Stomach (tissue), 9 donors: ENCODE data around the gene PGA4. TPM values are rescaled to one million over a fixed set of nuclear protein-coding genes. Genes with fewer than 3 reads are reported as not detected.
"Not testable (repeated sequence)": the region's sequence is repeated elsewhere in the genome, so short reads cannot be mapped to it uniquely, and the experiment has no call there.

ENCODE experiments used
- DNase-seq, 2 donors: peaks; one replicate each; pipeline versions ENCODE4 v3.0.0 to v3.0.0-alpha.2; 2013 to 2019
- H3K27ac ChIP-seq, 5 donors: fragments of 200-600 bp in 4 of 5; sonication (generic) in 4 of 5; one replicate each; pipeline ENCODE4 v1.5.1; 2013 to 2019; ENCODE audit warnings: mild to moderate bottlenecking in 1 of 5, moderate library complexity in 1 of 5
- H3K27me3 ChIP-seq, 3 donors: fragments of 200-600 bp; sonication (generic); one replicate each; pipeline ENCODE4 v1.5.1; 2017 to 2019; ENCODE audit warnings: mixed run types in 1 of 3
- H3K36me3 ChIP-seq, 4 donors: fragments of 200-600 bp; sonication (generic); 1 replicate in 3 of 4; 2 replicates in 1 of 4; pipeline ENCODE4 v1.5.1; 2016 to 2019
- H3K4me1 ChIP-seq, 4 donors: fragments of 200-600 bp; sonication (generic); one replicate each; pipeline ENCODE4 v1.5.1; 2016 to 2019
- H3K4me3 ChIP-seq, 4 donors: fragments of 200-600 bp; sonication (generic) in 3 of 4; one replicate each; pipeline ENCODE4 v1.5.1; 2016 to 2019; ENCODE audit warnings: mild to moderate bottlenecking in 1 of 4
- H3K9me3 ChIP-seq, 4 donors: fragments of 200-600 bp; sonication (generic); one replicate each; pipeline ENCODE4 v1.5.1; 2016 to 2019
- EP300 ChIP-seq: sonication (generic); formaldehyde crosslinking; IDR thresholded peaks from one replicate; pipeline ENCODE4 v1.6.1; 2017; ENCODE audit warnings: antibody characterized with exemption
- POLR2A ChIP-seq, 4 donors: fragments of 450-650 bp; IDR thresholded peaks; one replicate each; pipeline ENCODE4 v1.6.1; 2016; ENCODE audit warnings: antibody characterized with exemption in 4 of 4, control low read depth in 2 of 4, mild to moderate bottlenecking in 1 of 4, moderate library complexity in 1 of 4
- POLR2AphosphoS5 ChIP-seq, 3 donors: sonication (generic); formaldehyde crosslinking; IDR thresholded peaks; one replicate each; pipeline ENCODE4 v1.6.1; 2016; ENCODE audit warnings: antibody characterized with exemption in 3 of 3
- WGBS, 5 donors: extraction: QIAGEN DNeasy Blood & Tissue Kit in 3 of 5; methylation state at CpG; one replicate each; pipeline versions ENCODE4 v1.1.5 to v1.1.7; 2013 to 2018; 5-methylcytosine and 5-hydroxymethylcytosine counted together
- intact Hi-C: fragments of 100-400 bp; cut with DNase I; formaldehyde crosslinking; loops from one replicate; pipeline ENCODE4 v1.15.1; 2023; ENCODE audit warnings: low total_unique reads
- polyA plus RNA-seq, 3 donors: library from polyadenylated mRNA; stranded (reverse); fragments of 200-250 nt; gene quantifications; one replicate each; pipeline ENCODE4 v1.2.3, GENCODE V29; 2013
- total RNA-seq, 5 donors: library from RNA; depleted of rRNA; stranded (reverse); fragments of >200 nt; gene quantifications; one replicate each; pipeline versions ENCODE4 v1.1.0 to v1.2.3, GENCODE V29; 2014 to 2016
- TF ChIP-seq, protein P1 (sequence below), 7 experiments: fragments of 450-650 bp in 4 of 7; fragments of 200-600 bp in 3 of 7; sonication (generic) in 3 of 7; IDR thresholded peaks; one replicate each; pipeline ENCODE4 v1.5.1; 2016 to 2019; ENCODE audit warnings: antibody characterized with exemption in 7 of 7, control low read depth in 2 of 7, mild to moderate bottlenecking in 1 of 7
- donor health status: healthy with polysubstance abuse.
- donor health status: Bipolar disorder and iron deficiency.
- donor health status: healthy.

Gene PGA4
- total and polyA plus RNA-seq, 8 donors = 386 to 107,207 (median 16,893) TPM

DNA sequence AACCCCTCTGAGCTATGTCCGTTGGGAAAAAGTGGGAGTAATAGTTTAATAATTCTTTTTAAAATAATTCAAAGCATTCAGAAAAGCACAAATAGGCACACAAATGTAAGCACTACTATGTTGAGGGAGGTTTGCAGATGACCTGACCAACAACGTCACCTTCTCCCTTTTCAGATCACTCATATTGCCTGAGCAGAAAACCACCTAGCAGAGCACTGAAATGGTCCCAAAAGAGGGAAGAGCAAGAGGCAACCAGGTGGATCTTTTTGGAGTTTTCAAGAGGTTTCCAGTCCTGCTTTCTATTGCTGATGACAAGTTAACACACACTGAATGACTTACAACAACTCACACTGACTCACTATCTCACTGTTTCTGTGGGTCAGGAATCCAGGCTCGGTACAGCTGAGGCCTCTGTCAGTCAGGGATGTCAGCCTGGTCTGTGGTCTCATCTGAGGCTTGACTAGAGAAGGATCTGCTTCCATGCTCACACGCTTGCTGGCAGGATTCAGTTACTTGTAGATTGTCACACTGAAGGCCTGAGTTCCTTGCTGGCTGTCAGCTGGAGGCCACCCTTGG is 23.1 kb upstream of the PGA4 start:
- WGBS, 5 donors = 74 to 90% (median 84%) methylated on average over 4 of the region's 4 CpGs
- intact Hi-C loops = no loop called here
- no peak for DNase-seq
- H3K27ac ChIP-seq = peak overlapping the region; percentile 38 to 47 (median 40)
- no peak for TF ChIP-seq EP300
- TF ChIP-seq, protein P1, sequence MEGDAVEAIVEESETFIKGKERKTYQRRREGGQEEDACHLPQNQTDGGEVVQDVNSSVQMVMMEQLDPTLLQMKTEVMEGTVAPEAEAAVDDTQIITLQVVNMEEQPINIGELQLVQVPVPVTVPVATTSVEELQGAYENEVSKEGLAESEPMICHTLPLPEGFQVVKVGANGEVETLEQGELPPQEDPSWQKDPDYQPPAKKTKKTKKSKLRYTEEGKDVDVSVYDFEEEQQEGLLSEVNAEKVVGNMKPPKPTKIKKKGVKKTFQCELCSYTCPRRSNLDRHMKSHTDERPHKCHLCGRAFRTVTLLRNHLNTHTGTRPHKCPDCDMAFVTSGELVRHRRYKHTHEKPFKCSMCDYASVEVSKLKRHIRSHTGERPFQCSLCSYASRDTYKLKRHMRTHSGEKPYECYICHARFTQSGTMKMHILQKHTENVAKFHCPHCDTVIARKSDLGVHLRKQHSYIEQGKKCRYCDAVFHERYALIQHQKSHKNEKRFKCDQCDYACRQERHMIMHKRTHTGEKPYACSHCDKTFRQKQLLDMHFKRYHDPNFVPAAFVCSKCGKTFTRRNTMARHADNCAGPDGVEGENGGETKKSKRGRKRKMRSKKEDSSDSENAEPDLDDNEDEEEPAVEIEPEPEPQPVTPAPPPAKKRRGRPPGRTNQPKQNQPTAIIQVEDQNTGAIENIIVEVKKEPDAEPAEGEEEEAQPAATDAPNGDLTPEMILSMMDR (IDR thresholded peaks at IDR 0.05) = no peak
- H3K36me3 ChIP-seq = no peaks in the 10 kb centered on the region
- H3K9me3 ChIP-seq = peaks cover 0 to 9% (median 4%) of the 10 kb centered on the region in 4 donors
- H3K4me3 ChIP-seq = no peak overlapping the region
- no peaks in the 10 kb centered on the region for H3K27me3 ChIP-seq
- H3K4me1 ChIP-seq = peaks cover 0 to 15% (median 8%) of the 10 kb centered on the region in 4 donors

DNA sequence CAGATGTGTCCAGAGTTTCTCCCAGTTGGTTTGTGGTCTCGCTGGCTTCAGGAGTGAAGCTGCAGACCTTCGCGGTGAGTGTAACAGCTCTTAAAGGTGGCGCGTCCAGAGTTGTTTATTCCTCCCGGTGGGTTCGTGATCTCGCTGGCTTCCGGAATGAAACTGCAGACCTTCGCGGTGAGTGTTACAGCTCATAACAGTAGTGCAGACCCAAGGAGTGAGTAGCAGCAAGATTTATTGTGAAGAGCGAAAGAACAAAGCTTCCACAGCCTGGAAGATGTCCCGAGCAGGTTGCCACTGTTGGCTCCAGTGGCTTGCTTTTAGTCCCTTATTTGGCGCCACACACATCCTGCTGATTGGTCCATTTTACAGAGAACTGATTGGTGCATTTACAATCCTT is 20.7 kb upstream of the PGA4 start:
- no peak overlapping the region for H3K4me3 ChIP-seq
- DNase-seq = no peak
- H3K36me3 ChIP-seq = no peaks in the 10 kb centered on the region
- peaks cover 0 to 9% (median 4%) of the 10 kb centered on the region in 4 donors for H3K9me3 ChIP-seq
- TF ChIP-seq EP300 (no peak), POLR2A (IDR thresholded peaks at IDR 0.05) (no peak), POLR2AphosphoS5 (IDR thresholded peaks at IDR 0.05) (no peak)
- TF ChIP-seq, protein P1 (IDR thresholded peaks at IDR 0.05) = no peak
- no peaks in the 10 kb centered on the region for H3K27me3 ChIP-seq
- H3K4me1 ChIP-seq = peaks cover 0 to 4% (median 0%) of the 10 kb centered on the region in 4 donors
- intact Hi-C loops = no loop called here
- peak overlapping the region in 2 of 5 donors; percentile 9 to 11 for H3K27ac ChIP-seq
- 93 to 95% (median 94%) methylated on average over 14 of the region's 14 CpGs for WGBS, 5 donors

DNA sequence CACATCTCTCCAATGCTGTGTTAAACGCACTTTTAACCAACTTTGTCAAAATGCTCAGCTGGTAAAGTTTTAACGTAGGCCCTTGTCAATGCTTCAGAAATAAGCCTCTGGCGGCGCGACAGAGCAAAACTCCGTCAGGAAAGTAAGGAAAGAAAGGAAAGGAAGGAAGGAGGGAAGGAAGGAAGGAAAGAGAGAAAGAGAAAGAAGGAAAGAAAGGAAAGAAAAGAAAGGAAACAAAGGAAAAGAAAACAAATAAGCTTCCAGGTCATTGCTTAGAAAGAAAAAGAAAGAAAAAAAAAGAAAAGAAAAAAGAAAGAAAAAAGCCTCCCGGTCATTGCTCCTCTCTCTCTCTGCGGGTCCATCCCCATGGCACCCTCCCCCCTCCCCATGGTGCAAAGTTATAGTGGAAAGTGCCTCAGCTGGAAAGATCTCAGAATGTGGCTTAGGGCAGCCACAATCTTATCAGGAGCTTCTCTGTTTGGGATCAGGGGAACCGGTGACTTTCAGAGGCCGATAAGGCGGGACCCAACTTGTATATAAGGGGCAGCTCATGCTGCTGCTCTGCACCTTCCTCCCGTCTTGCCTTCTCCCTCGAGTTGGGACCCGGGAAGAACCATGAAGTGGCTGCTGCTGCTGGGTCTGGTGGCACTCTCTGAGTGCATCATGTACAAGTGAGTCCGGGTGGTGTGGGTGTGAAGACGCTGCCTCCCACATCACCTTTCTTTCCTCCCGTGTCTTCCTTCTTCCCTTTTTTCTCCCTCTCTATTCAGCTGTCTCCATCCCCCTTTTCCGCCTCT is 19.0 kb upstream of the PGA4 start, which contains the start of gene PGA3:
Gene PGA3, plus strand, starts transcription at position 566 of the 797 bp plus-strand sequence. Its CDS starts 50 bp downstream, at position 616.
- intact Hi-C loops, H3K4me1 ChIP-seq, H3K9me3 ChIP-seq, H3K36me3 ChIP-seq, H3K27me3 ChIP-seq: not testable (repeated sequence)
- WGBS, 5 donors = 28 to 51% (median 45%) methylated on average over 13 to 17 of the region's 18 CpGs
- H3K27ac ChIP-seq = peak within 1 kb of the TSS in 4 of 5 donors; percentile 13 to 47 (median 46)
- peak in 1 of 2 donors; percentile 75 for DNase-seq
- peak in 2 of 4 donors; percentile 37 to 90 for TF ChIP-seq POLR2A (IDR thresholded peaks at IDR 0.05)
- peak in 2 of 3 donors; percentile 77 to 84 for TF ChIP-seq POLR2AphosphoS5 (IDR thresholded peaks at IDR 0.05)
- H3K4me3 ChIP-seq = peak within 1 kb of the TSS in 3 of 4 donors; percentile 11 to 14 (median 13)

DNA sequence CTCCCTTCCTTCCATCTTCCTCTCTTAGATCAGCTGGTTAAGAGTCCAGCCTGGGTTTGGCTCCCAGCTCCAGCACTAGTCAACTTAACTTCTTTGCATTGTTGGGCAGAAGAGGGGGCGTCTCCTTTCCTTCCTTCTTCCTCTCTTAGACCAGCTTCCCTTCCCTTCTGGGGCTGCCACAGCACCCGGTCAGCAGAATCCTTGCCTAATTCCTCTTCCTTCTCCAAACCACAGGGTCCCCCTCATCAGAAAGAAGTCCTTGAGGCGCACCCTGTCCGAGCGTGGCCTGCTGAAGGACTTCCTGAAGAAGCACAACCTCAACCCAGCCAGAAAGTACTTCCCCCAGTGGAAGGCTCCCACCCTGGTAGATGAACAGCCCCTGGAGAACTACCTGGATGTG is 18.3 kb upstream of the PGA4 start:
- H3K9me3 ChIP-seq, H3K27me3 ChIP-seq, H3K36me3 ChIP-seq, intact Hi-C loops, H3K4me1 ChIP-seq, H3K4me3 ChIP-seq, DNase-seq: not testable (repeated sequence)
- 6 to 25% methylated on average over 2 of the region's 5 CpGs; no CpG with 5 or more reads in 3 of the 5 donors for WGBS, 5 donors
- peak overlapping the region in 1 of 5 donors; percentile 24 for H3K27ac ChIP-seq

DNA sequence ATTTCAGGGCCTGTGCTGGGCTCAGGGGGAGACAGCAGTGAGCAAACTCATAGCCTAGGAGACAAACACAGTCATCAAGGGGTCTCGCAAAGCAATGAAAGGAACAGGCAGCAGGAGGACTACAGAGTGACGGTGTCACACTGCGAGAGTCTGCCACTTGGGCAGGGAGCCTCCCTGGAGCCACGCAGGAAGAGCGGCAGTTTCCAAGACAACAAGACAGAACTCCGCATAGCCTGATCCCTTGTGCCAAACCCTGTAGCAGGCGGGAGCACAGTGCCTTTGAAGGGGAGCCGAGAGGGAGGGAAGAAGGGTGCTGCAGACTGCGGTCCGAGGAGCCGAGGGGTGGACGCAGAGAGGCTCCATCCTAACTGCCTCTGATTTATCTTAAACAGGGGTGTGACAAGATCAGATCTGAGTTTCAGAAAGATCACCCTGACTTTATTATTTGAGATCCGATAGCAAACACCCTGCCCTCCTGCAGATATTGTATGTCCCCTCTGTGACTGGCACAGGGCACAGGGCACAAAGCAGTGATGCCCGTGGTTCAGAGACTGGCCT is 17.6 kb upstream of the PGA4 start:
- Histone ChIP-seq H3K4me3 (peak overlapping the region; percentile 7 to 29 (median 18)), H3K27ac (peak overlapping the region; percentile 0 to 46 (median 13))
- H3K36me3 ChIP-seq, DNase-seq, H3K27me3 ChIP-seq, H3K9me3 ChIP-seq, H3K4me1 ChIP-seq, intact Hi-C loops: not testable (repeated sequence)
- WGBS, 5 donors = 36 to 68% (median 61%) methylated on average over 14 of the region's 14 CpGs
- TF ChIP-seq POLR2A (IDR thresholded peaks at IDR 0.05) (peak in 1 of 4 donors; percentile 47), POLR2AphosphoS5 (IDR thresholded peaks at IDR 0.05) (peak in 2 of 3 donors; percentile 38 to 87)

DNA sequence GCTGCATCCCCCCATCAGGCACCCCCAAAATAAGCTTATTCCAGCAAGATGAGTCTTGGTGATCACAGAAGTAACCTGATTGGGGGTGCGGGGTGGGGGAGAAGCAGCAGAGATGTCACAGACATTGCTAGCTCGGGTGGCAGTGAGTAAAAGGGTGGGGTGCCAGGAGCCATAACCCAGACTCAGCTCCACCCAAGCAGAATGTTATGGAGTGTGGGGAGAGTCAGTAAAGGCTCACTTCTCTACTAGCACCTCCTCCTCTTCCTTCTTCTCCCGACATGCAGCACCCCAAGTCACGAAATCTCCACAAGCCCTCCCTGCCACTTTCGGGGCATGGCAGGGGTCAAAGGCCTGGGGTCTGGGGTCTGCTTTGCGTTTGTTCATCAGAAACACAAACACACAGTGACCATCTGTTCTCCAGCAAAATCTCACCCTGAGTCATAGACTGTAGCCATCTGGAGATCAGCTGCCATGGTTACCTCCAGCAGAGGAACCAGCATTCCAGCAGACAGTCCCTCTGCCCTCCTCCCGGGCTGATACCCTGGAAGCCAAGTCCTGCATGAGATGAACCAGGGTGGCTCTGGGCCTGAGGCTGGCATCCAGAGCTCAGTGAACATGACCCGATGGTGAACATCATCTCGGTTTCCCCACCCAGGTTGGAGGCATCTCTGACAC is 14.4 kb upstream of the PGA4 start:
- H3K27ac ChIP-seq, intact Hi-C loops, H3K9me3 ChIP-seq, H3K4me3 ChIP-seq, H3K27me3 ChIP-seq, DNase-seq, H3K36me3 ChIP-seq, H3K4me1 ChIP-seq: not testable (repeated sequence)
- no CpG with 5 or more reads among the region's 9 CpGs for WGBS, 5 donors

DNA sequence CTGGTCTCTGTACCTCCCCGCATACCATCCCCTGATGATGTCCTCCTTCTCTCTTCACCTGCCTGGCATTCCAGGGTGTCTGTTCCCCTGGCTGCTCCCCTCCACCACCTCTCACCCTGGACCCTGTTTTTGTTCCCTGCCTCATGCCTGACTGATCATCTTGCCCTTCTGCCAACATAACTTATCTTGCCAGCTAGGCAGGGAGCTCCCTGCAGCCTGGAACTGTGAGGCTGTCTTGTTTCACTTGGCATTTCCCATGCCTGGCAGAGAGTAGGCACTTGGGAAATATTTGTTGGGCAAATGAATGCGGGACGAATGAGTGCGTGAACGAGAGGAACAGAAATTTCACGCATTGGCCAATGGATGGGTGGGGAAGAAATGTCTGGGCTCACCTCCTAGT is 11.5 kb upstream of the PGA4 start:
- H3K4me3 ChIP-seq, H3K36me3 ChIP-seq, intact Hi-C loops, H3K4me1 ChIP-seq, H3K27me3 ChIP-seq, H3K27ac ChIP-seq, H3K9me3 ChIP-seq, DNase-seq: not testable (repeated sequence)
- no CpG with 5 or more reads among the region's 6 CpGs for WGBS, 5 donors
